ENCODE measurements around the gene FGFR3.

- TF ChIP-seq CTCF (IDR thresholded peaks at IDR 0.05) (no peak), POLR2A (IDR thresholded peaks at IDR 0.05) (no peak)
These were observed 34.6 kb upstream of the FGFR3 start for GRCh38 chr4:1758306-1759121.

All from heart left ventricle (tissue), 13 donors.